Stimulated activated CD8-positive, alpha-beta memory T cell treated with anti-CD3 and anti-CD28 coated beads, Interleukin-15, amount 100 ng/mL, for 48 hours (primary cell): ENCODE measurements around the gene C17orf114.

ENCODE experiments used
- DNase-seq, 2 donors: peaks; one replicate each; pipeline ENCODE4 v3.0.0-alpha.2; 2020; ENCODE audit warnings: low read depth in 2 of 2

Gene C17orf114

DNA sequence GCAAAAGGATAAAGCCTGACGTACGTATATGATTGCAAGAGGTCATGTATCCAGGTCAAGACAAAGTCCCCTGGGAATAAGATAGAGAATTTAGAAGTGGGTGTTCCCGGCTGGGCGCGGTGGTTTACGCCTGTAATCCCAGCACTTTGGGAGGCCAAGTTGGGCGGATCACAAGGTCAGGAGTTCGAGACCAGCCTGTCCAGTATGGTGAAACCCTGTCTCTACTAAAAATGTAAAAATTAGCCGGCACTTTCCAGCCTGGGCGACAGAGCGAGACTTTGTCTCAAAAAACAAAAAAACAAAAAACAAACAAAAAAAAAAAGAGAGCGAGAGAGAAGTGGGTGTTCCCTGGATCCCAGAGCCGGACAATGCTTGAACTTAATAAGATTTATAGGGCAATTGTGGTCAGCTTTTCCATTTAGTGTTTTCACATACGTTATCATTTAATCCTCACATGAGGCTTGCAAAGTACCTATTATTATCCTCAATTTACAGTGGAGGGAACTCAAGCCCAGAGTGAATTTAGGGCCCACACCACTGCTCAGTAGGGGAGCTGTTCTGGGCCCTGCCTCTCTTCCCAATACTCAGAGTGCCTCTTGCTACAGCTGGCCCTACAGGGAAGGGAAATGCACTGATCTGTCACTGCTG lies 13.8 kb downstream of the C17orf114 start:
- no peak for DNase-seq

DNA sequence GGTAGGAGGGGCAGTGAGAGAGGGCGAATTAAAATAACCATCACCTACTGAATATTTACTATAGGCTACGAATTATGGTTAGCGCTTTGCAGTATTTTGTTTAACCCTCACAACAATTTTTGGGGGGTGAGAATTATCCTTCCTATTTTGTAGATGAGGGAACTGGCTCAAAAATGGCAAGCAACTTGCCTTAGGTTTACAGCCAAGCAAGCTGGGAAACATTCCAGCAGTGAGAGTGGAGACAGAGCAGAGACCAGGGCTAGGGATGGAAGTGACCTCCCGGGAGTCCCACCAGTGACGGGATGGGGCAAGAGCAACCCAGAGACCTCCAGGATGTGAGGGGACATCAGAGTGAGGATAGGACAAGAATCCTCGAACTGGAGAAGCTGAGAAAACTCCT lies 15.6 kb downstream of the C17orf114 start:
- DNase-seq: no peak

DNA sequence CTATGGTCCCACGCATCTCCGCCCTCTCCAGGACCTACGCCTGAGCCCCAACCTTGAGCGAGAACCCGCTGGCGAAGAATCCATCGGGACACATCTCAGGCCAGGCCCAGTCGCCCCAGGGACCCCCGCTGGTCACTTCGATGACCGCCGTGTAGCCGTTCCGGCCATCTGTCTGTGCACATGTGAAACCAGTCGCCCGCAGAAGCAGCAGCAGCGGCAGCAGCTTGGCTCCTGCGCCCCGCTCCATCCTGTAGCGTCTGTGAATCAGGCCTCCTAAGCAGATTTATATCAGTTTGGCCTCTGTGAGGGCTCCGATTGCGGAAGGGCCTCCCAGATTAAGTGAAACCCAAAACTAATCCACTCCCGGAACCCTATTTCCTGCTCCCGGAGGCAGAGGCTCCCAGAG lies 16.0 kb downstream of the C17orf114 start, which contains the start of gene VMO1:
VMO1 (minus strand) TSS at position 259 of the 406 bp plus-strand sequence; CDS start at position 247, 12 bp downstream.
- no peak for DNase-seq

DNA sequence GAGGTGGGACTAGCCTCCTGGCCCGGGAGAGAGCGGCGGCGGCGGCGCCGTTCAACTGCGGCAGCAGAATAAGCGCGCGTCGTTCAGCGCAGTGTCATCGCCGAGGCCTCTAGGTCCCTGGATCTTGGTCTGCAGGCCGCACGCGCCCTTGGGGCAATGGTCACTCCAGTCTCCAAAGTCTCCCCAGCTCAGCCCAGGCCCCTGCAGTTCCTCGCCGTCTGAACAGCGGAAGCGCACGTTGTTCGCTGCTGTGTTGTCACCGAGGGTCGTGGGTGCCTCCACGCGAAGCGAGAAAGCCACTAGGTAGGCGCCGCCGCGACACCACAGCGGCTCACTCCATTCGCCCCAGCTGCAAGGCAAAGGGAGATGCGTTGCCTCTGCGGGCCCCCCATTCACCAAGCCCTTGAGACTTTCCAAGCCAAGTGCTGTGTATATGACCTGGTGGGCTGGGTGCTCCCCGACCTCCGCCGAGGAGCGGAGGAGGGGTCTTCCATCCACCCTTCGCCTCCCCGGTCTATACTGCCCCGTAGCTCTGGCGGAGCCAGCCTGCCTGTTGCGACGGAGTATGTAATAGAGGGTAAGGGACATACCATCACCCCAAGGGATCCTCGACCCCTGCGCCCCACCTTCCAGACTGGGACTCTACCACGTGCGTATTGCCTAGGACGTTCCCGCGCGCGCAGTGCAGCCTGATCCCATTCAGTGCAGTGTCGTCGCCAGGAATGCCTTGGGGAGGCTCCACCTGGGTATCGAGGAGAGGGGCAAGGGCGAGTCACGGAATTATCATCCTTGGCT lies 16.6 kb downstream of the C17orf114 start:
- no peak for DNase-seq

DNA sequence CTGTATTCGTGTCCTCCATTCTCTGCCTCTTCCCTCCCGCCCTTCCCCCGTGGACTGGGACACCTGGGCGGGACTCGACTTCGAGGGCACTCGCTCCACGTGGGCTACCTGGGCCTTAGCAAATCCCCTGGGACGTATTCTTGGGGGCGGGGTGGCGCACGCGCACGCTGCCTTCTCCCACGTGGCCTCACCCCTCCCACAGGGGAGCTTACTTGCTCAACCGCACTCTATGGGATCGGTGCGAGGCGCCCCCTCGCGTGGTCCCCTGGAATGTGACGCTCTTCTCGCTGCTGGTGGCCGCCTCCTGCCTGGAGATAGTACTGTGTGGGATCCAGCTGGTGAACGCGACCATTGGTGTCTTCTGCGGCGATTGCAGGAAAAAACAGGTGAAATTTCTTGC lies 19.5 kb downstream of the C17orf114 start:
- DNase-seq: no peak

DNA sequence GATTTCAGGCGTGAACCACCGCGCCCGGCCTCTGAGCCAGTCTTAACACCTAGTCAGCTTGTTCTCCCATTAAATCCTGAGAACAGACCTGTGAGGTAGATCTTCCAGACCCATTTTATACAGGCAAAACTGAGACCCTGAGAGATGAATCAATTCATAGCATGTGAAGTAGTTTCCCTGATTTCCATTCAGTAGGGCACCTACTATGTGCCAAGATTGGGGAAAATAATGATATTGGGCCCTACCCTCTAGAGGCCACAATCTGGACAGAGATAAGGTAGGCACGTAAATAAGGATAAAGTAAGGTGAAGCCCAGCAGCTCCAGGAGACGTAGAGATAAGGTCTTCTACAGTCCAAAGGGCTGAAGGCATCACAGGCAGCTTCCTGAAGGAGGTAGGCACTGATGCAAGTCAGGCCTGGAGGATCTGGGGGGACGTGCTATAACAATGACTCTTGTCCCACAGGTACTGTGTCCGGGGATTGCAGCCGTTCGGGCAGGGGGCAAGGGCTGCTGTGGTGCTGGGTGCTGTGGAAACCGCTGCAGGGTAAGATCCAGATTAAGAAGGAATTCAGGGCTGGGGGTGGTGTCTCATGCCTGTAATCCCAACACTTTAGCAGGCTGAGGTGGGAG lies 21.7 kb downstream of the C17orf114 start:
- no peak for DNase-seq

DNA sequence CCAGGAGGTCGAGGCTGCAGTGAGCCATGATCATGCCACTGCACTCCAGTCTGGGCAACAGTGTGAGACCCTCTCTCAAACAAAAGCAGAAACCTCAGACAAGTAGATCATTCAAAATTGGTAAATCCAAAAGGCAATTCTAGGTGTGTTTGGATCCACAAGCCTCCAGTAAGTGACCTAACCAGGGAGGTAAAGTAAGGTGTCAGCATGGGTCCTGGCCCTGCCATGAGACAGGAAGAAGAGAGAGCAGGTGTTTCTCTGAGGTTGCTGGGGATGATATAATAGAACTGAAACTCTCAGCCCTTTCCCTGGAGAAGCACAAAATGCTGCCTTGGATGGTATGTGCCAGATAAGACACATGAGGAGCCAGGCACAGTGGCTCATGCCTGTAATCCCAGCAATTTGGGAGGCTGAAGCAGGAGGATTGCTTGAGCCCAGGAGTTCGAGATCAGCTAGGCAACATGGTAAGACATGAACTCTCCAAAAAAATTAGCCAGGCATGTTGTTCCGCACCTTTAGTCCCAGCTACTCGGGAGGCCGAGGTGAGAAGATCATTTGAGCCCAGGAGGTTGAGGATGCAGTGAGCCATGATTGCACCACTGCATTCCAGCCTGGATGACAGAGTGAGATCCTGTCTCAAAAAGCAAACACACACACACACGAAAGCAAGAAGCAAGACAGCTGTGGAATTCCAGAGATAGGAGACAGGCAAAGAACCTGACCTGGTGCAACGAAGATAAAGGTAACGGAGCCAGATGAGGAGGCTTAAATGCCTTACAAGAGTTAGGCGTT lies 24.0 kb downstream of the C17orf114 start:
- DNase-seq: no peak

DNA sequence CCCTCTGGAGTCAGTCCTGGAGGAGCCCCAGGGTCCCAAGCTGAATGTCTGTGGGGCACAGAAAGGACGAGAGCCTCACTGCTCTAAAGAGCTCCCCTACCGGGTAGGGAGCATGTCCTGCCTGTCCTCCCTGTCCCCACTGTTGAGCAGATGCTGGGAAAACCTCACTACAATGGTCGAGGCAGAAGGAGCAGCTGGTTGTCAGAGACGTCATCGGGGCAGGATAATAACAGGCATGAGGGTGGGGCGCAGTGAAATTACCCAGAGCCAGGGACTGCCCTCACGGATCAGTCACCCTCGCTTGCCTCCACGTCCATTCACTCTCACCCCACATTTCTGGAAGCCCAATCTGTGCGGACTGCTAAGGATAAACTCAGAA lies 29.9 kb downstream of the C17orf114 start:
- DNase-seq: no peak

DNA sequence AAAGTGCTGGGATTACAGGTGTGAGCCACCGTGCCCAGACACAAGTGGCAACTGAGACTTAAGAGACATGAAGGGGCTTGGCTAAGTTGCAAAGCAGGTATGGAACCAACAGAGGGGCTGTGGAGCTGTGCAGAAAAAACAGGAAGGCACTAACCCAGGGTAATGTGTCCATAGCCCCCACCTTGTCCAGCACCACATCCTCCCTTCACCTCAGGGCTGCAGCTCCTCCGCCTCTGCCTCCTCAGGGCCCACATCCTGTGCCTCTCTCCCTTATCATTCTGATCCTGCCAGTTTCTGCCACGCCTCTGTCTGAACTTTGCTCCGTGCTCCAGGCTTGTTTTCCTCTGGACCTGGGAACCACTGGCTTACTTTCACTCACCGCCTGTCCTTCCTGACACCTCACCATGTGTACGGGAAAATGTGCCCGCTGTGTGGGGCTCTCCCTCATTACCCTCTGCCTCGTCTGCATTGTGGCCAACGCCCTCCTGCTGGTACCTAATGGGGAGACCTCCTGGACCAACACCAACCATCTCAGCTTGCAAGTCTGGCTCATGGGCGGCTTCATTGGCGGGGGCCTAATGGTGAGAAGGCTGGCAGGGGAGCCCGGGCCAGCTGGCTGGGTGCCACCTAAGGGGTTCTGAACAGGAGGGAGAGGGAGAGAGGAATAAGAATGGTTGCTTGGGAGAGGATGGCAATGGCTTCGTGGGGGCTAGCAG lies 30.5 kb downstream of the C17orf114 start, which contains the start of gene TM4SF5:
TM4SF5 (plus strand) TSS at position 368 of the 716 bp plus-strand sequence; CDS start at position 405, 37 bp downstream.
- DNase-seq: no peak

DNA sequence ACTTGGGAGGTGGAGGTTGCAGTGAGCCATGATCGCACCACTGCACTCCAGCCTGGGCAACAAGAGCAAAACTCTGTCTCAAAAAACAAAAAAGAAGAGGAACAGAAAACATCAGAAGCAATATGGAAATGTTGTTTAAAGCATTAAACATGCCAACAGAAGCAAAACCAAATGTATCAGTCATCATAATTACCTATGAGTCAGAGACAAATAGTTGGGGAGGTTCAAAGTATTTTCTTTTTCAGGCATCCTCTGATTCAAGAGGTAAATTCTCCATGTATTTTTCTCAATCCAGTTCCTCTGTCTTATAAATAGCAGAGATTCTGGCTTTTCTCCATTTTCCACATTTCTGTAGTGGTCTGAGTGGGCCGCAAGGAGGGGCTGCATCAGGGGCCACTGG lies 32.5 kb downstream of the C17orf114 start:
- no peak for DNase-seq

DNA sequence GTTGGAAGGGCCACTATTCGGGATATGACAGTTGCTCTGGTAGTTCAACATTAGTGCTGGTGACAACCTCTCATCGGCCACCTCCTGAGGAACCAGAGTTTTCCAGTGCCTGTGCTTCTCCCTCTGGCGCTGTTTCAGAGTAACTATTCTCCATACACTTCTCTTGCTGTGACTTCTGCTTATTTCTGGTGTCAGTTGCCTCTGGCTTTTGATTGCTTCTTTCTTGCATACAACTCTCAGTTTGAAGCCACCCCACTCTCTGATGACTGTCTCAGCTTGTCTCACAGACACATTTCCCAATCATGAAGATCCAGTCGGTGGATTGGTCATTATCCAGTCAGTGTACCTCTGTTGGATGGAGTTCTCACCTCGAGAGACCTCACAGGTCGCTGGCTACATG lies 33.8 kb downstream of the C17orf114 start:
- no peak for DNase-seq

DNA sequence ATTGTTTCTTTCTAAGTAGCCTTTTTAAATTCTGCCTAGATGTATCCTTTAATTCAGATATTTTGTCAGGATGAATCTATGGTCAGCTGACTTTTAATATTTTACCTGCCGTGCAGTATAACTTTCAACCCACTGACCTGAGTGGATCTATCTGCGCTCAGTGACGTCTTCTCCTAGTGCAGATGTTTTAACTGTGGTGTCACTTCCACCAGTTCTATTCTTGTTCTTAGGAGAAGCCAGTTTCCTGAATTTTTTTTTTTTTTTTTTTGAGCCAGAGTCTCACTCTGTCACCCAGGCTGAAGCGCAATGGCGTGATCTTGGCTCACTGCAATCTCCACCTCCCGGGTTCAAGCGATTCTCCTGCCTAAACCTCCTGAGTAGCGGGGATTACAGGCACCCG lies 35.4 kb downstream of the C17orf114 start:
- no peak for DNase-seq

DNA sequence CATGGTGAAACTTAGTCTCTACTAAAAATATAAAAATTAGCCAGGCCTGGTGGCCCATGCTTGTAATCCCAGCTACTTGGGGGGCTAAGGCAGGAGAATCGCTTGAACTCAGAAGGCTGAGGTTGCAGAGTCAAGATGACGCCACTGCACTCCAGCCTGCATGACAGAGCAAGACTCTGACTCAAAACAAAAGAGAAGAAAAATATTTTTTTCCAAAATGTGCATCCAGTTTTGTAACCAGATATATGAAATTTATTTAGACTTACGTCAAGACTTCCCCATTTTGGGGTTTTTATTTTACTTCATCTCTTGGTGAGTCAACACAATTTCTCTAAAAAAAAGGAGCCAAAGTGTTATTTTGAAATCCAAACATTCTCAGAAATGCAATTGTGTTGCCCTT lies 35.9 kb downstream of the C17orf114 start:
- DNase-seq: no peak

DNA sequence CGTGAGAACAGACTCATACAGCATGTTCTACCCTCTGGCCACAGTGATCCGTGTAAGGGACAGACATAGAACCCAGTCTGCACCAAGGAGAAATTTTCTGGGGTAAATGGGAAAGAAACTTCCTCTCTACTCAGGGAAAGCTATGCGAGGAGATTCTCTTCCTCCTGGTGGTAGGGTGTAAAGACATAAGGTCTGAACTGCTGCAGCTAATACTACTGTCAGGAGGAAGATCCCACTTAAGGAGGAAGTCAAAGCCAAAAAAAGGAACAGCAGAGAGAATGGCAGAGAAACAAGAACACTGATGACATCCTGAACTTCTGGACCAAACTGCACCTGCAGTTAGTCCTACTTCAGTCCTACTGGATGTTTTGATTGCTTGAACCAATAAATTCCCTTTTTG lies 37.5 kb downstream of the C17orf114 start:
- DNase-seq: no peak

DNA sequence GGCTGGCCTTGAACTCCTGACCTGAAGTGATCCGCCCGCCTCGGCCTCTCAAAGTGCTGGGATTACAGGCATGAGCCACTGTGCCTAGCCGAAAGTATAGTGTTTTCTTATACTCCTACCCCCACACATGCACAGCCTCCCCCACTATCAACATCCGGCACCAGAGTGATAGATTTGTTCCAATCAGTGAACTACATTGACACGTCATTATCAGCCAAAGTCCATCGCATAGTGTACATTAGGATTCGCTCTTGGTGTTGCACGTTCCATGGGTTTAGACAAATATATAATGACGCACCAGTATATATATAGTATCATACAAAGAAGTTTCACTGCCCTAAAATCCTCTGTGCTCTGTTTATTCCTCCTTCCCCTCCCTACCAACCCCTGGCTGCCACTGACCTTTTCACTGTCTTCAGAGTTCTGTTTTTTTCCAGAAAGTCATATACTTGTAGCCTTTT lies 42.3 kb downstream of the C17orf114 start:
- no peak for DNase-seq

DNA sequence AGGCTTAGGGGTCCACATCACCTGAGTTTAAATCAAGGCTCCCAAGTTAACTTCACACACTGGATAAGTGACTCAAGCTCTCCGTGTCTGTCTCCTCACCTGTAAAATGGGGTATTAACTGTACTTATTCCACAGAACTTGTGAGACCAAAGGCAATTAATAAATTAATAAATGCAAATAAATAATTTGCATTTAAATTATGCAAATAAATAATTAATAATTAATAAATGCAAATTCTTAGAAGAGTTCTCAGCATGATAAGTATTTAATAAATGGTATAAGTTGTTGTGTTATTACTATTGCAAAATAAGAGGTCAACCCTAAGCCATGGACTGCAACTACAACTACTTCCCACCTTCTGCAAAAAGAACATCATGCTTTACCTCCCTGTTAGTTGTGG lies 48.7 kb downstream of the C17orf114 start:
- no peak for DNase-seq

DNA sequence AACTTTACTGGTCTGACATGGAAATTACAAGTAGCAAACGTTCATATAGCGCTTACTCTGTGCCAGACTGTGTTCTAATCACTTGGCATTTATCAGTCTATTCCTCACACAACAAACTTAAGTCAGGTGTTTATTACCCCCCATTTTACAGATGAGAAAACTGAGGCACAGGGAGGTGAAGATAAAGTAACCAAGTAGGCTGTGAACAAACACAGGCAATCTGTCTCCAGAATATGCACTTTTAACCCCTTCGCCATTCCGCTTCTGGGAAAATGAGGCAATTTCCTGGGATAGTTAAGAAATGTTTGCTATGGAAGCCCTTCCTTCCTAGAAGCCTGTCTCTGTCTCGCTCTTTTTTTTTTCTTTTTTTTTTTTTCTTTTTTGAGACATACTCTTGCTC lies 50.2 kb downstream of the C17orf114 start:
- DNase-seq: no peak
